Epidermal melanocyte (primary cell): ENCODE data around the gene LY86.
"Not testable (repeated sequence)": the region's sequence is repeated elsewhere in the genome, so short reads cannot be mapped to it uniquely, and the experiment has no call there.

ENCODE experiments used
- DNase-seq: peaks from one replicate; pipeline ENCODE4 v3.0.0; 2011; ENCODE audit warnings: low spot score; ENCODE audit not compliant: insufficient read length

LY86 gene

GRCh38 chr6:6652932-6653331 lies 64.4 kb downstream of the LY86 start:
- no peak for DNase-seq

GRCh38 chr6:6654599-6655575 lies 66.4 kb downstream of the LY86 start:
- no peak for DNase-seq

- DNase-seq, result no peak
These were observed 67.3 kb downstream of the LY86 start for GRCh38 chr6:6655805-6656251.

GRCh38 chr6:6656287-6656686 lies 67.8 kb downstream of the LY86 start:
- DNase-seq, result no peak

GRCh38 chr6:6657085-6657819 lies 68.7 kb downstream of the LY86 start:
- DNase-seq, result no peak

- no peak for DNase-seq
These were observed 69.3 kb downstream of the LY86 start for GRCh38 chr6:6657820-6658217.

- no peak for DNase-seq
These were observed 71.2 kb downstream of the LY86 start for GRCh38 chr6:6659600-6660327.

GRCh38 chr6:6660339-6661045 lies 72.0 kb downstream of the LY86 start:
- DNase-seq, result no peak

- DNase-seq, result no peak
These were observed 72.7 kb downstream of the LY86 start for GRCh38 chr6:6661191-6661590.

GRCh38 chr6:6661684-6662083 lies 73.2 kb downstream of the LY86 start:
- DNase-seq, result no peak

- no peak for DNase-seq
These were observed 75.1 kb downstream of the LY86 start for GRCh38 chr6:6663421-6664135.

GRCh38 chr6:6665555-6666243 lies 77.2 kb downstream of the LY86 start:
- DNase-seq, result no peak

- not testable (repeated sequence) for DNase-seq
These were observed 81.6 kb downstream of the LY86 start for GRCh38 chr6:6670150-6670549.

- no peak for DNase-seq
These were observed 86.4 kb downstream of the LY86 start for GRCh38 chr6:6674872-6675271.

- DNase-seq, result peak; percentile 90
These were observed 88.5 kb downstream of the LY86 start for GRCh38 chr6:6676910-6677441.

GRCh38 chr6:6678185-6678671 lies 89.7 kb downstream of the LY86 start:
- DNase-seq, result no peak

- no peak for DNase-seq
These were observed 90.3 kb downstream of the LY86 start for GRCh38 chr6:6678811-6679210.

- no peak for DNase-seq
These were observed 91.1 kb downstream of the LY86 start for GRCh38 chr6:6679633-6680032.

- DNase-seq, result no peak
These were observed 92.0 kb downstream of the LY86 start for GRCh38 chr6:6680526-6680925.
